Upper lobe of left lung (tissue), 6 donors: ENCODE measurements around the gene STMP1. TPM values are rescaled to one million over a fixed set of nuclear protein-coding genes. Genes with fewer than 3 reads are reported as not detected.

ENCODE experiments used
- ATAC-seq, 2 donors: fragments of 200-7000 bp; cut with Tn5 transposase; one replicate each; pipeline ENCODE4 v1.9.1; 2022; ENCODE audit warnings: mild to moderate bottlenecking in 2 of 2, moderate library complexity in 2 of 2; ENCODE audit not compliant: low FRiP score in 2 of 2
- DNase-seq, 2 donors: peaks; one replicate each; pipeline ENCODE4 v3.0.0-alpha.2; 2019 to 2020
- H3K27ac ChIP-seq, 4 donors: fragments of 200-600 bp; sonication (generic); one replicate each; pipeline ENCODE4 v1.5.1; 2016 to 2019
- H3K27me3 ChIP-seq, 4 donors: fragments of 200-600 bp; sonication (generic); one replicate each; pipeline ENCODE4 v1.5.1; 2017 to 2019
- H3K36me3 ChIP-seq, 4 donors: fragments of 200-600 bp; sonication (generic); one replicate each; pipeline ENCODE4 v1.5.1; 2016 to 2019
- H3K4me1 ChIP-seq, 4 donors: fragments of 200-600 bp; sonication (generic); one replicate each; pipeline ENCODE4 v1.5.1; 2018 to 2019
- H3K4me3 ChIP-seq, 4 donors: fragments of 200-600 bp; sonication (generic); one replicate each; pipeline ENCODE4 v1.5.1; 2017 to 2019; ENCODE audit warnings: mild to moderate bottlenecking in 2 of 4, moderate library complexity in 1 of 4
- H3K9me3 ChIP-seq, 4 donors: fragments of 200-600 bp; sonication (generic); one replicate each; pipeline ENCODE4 v1.5.1; 2018 to 2019
- EP300 ChIP-seq, 4 donors: sonication (generic); formaldehyde crosslinking; IDR thresholded peaks; one replicate each; pipeline ENCODE4 v1.5.1; 2017; ENCODE audit warnings: antibody characterized with exemption in 4 of 4, control low read depth in 2 of 4
- POLR2A ChIP-seq, 4 donors: fragments of 450-650 bp; IDR thresholded peaks; one replicate each; pipeline ENCODE4 v1.5.1; 2016 to 2017; ENCODE audit warnings: antibody characterized with exemption in 4 of 4, mild to moderate bottlenecking in 2 of 4
- POLR2AphosphoS5 ChIP-seq, 2 donors: sonication (generic); formaldehyde crosslinking; IDR thresholded peaks; one replicate each; pipeline ENCODE4 v1.5.1; 2017; ENCODE audit warnings: antibody characterized with exemption in 2 of 2
- WGBS, 2 donors: methylation state at CpG; one replicate each; pipeline ENCODE4 v1.1.5; 2017 to 2018; 5-methylcytosine and 5-hydroxymethylcytosine counted together
- total RNA-seq, 6 donors: library from RNA; depleted of rRNA in 4 of 6; stranded (reverse); fragments of >200 nt in 4 of 6; gene quantifications; one replicate each; pipeline versions ENCODE4 v1.1.0 to v1.2.1, GENCODE V29; 2016 to 2021
- TF ChIP-seq, protein P1 (sequence below), 6 experiments: fragments of 450-650 bp in 4 of 6; fragments of 200-600 bp in 2 of 6; sonication (generic) in 2 of 6; IDR thresholded peaks; one replicate each; pipeline ENCODE4 v1.5.1; 2016 to 2019; ENCODE audit warnings: antibody characterized with exemption in 6 of 6
- donor health status: DM: no; HTN: no; CAD: no; lungs with moderate emphysema.
- donor health status: DM: no; HTN: yes; CAD: no; lungs with severe emphysema.

STMP1 gene
- total RNA-seq, 6 donors from 2014 or later, result 7.5 to 23.8 (median 20.4) TPM

DNA sequence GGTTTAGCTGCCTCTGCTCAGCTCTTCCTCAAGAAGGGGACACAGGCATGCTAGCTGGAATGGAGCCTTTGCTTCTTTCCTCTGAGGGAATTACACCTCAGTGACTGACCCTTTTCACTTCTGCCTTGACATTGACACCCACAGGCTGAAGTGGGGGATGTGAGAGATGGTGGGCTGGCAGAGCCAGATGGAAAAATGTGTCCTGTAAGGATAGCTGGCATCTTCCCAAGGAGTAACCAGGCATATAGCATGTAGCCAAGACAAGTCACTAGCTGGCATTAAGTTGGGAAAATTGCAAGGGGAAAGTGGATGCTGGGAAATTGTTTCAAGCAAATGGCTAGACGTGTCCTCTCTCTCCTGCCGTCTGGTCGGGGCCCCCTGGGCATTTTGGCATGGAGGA is 19.9 kb downstream of the STMP1 start:
- Histone ChIP-seq H3K4me3 (no peak overlapping the region), H3K27me3 (no peaks in the 10 kb centered on the region), H3K9me3 (no peaks in the 10 kb centered on the region), H3K27ac (peak overlapping the region in 2 of 4 donors; percentile 10 to 50), H3K4me1 (peaks cover 0 to 10% (median 6%) of the 10 kb centered on the region in 4 donors), H3K36me3 (peaks cover 0 to 13% (median 5%) of the 10 kb centered on the region in 4 donors)
- TF ChIP-seq EP300 (IDR thresholded peaks at IDR 0.05), result no peak
- ATAC-seq (no peak), DNase-seq (no peak)
- WGBS, 2 donors, result 82 to 89% methylated on average over 3 of the region's 3 CpGs

DNA sequence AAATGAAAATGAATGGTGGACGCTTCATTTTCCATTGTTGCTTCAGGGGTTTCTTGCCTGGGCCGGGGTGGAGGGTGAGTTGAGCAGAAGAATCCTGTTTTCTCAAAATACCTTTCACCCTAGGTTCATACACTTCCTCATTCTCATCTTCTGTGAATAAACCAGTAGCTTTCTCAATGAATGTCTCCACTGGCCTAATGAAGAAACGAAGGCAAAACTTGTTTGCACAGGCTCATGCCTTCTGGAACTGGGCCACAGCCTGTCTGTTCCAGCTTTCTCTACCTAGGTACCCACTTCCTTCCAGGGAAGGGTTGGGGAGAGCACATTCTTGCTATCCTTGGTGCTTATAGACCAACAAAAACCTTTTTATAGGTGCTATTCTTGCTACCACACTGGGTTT is 21.3 kb downstream of the STMP1 start:
- no peaks in the 10 kb centered on the region for H3K27me3 ChIP-seq
- peak overlapping the region in 1 of 4 donors; percentile 39 for H3K27ac ChIP-seq
- no peak for DNase-seq
- no peak for ATAC-seq
- H3K9me3 ChIP-seq, result no peaks in the 10 kb centered on the region
- H3K4me1 ChIP-seq, result peaks cover 0 to 10% (median 4%) of the 10 kb centered on the region in 4 donors
- no peak for TF ChIP-seq POLR2AphosphoS5 (IDR thresholded peaks at IDR 0.05)
- TF ChIP-seq, protein P1, sequence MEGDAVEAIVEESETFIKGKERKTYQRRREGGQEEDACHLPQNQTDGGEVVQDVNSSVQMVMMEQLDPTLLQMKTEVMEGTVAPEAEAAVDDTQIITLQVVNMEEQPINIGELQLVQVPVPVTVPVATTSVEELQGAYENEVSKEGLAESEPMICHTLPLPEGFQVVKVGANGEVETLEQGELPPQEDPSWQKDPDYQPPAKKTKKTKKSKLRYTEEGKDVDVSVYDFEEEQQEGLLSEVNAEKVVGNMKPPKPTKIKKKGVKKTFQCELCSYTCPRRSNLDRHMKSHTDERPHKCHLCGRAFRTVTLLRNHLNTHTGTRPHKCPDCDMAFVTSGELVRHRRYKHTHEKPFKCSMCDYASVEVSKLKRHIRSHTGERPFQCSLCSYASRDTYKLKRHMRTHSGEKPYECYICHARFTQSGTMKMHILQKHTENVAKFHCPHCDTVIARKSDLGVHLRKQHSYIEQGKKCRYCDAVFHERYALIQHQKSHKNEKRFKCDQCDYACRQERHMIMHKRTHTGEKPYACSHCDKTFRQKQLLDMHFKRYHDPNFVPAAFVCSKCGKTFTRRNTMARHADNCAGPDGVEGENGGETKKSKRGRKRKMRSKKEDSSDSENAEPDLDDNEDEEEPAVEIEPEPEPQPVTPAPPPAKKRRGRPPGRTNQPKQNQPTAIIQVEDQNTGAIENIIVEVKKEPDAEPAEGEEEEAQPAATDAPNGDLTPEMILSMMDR (IDR thresholded peaks at IDR 0.05), result no peak
- TF ChIP-seq POLR2A (IDR thresholded peaks at IDR 0.05), result no peak
- no peak for TF ChIP-seq EP300 (IDR thresholded peaks at IDR 0.05)
- no peak overlapping the region for H3K4me3 ChIP-seq
- WGBS, 2 donors, result 83 to 92% methylated on average over 3 of the region's 3 CpGs
- H3K36me3 ChIP-seq, result peaks cover 0 to 6% (median 1%) of the 10 kb centered on the region in 4 donors

DNA sequence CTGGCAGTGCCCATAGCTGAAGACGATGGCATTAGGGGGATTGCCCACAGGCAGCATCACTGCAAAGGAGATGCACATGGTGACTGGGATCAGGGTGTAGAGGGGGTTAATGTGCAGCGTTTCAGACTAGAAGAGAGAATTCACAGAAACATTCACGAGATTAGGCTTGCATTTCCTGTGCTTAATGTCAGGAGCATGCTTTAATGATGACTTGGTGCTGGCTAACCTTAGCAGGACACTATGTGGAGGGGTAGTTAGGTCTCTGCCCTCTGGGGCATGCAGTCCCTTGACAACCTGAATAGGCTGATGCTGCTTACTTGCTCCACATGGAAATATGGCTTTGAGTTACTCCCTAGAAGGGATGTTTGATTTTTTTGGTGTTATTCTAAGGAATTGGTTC is 21.8 kb downstream of the STMP1 start:
- Histone ChIP-seq H3K9me3 (no peaks in the 10 kb centered on the region), H3K4me1 (peaks cover 0 to 10% (median 3%) of the 10 kb centered on the region in 4 donors), H3K27me3 (no peaks in the 10 kb centered on the region), H3K36me3 (peaks cover 0 to 6% (median 1%) of the 10 kb centered on the region in 4 donors), H3K27ac (no peak overlapping the region), H3K4me3 (no peak overlapping the region)
- TF ChIP-seq, protein P1 (IDR thresholded peaks at IDR 0.05), result no peak
- TF ChIP-seq EP300 (IDR thresholded peaks at IDR 0.05) (no peak), POLR2A (IDR thresholded peaks at IDR 0.05) (no peak), POLR2AphosphoS5 (IDR thresholded peaks at IDR 0.05) (no peak)
- DNase-seq (no peak), ATAC-seq (peak in 1 of 2 donors; percentile 10)
- 59% methylated on average over 3 of the region's 3 CpGs for WGBS, 2 donors

DNA sequence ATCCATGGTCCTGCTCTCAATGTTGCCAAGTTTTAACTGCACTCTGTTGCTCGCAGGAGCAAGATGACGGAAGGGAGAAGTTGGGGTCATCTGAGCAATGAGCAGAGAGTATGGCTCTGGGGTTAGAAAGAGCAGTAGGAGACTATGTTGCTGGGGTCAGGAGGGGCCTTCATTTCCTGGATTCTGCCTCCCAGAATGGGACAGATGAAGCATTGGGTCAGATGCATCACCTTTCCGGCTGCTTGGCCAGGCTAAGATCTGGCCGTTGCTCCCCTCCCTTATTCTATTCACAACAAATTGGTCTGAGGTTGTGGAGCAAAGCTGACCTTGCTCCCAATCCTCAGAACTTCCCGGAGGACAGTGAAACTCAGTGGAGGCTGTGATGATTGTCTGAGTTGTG is 22.4 kb downstream of the STMP1 start:
- Histone ChIP-seq H3K36me3 (peaks cover 0 to 3% (median 0%) of the 10 kb centered on the region in 4 donors), H3K9me3 (no peaks in the 10 kb centered on the region), H3K4me1 (peaks cover 0 to 10% (median 3%) of the 10 kb centered on the region in 4 donors), H3K4me3 (no peak overlapping the region), H3K27me3 (no peaks in the 10 kb centered on the region), H3K27ac (no peak overlapping the region)
- DNase-seq (no peak), ATAC-seq (no peak)
- 84 to 97% methylated on average over 4 to 5 of the region's 5 CpGs for WGBS, 2 donors
- TF ChIP-seq EP300 (IDR thresholded peaks at IDR 0.05), result no peak
- TF ChIP-seq POLR2A (IDR thresholded peaks at IDR 0.05), result no peak
- no peak for TF ChIP-seq POLR2AphosphoS5 (IDR thresholded peaks at IDR 0.05)
- TF ChIP-seq, protein P1 (IDR thresholded peaks at IDR 0.05), result no peak

DNA sequence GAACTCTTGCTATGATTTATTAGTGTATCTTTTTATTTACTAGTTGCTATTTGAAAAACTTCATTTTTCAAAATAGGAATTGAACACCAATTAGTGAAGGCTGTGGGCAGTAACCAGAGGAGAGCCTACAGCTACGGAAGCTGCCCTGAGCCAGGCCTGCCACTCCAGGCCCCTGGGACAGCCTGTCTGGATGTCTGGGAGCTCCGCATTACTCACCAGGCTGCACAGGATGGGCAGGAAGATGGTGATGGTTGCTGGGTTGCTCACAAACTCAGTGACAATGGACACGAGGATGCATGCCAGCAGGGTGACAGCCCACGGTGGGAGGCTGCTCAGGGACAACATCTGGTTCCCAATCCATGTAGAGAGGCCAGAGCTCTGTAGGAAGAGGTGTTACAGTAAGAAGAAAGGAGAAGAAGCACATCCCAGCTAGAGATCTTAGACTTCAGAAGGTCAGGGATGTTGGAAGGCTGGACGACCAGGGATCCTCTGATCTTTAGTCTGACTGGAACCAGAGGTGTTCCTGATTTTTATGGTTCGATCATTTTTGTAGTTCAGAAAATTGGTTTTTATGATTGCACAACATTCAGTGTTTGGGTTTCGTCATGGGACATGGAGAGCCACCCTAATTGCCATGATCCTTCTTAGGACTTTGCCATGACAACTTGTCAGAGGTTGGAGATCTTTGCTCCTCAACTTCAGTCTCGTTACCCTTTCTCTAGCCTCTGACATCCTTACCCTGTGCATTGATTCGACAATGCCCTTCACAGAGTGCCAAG is 23.2 kb downstream of the STMP1 start:
- Histone ChIP-seq H3K36me3 (peaks cover 0 to 3% (median 0%) of the 10 kb centered on the region in 4 donors), H3K4me1 (peaks cover 0 to 10% (median 3%) of the 10 kb centered on the region in 4 donors), H3K27me3 (no peaks in the 10 kb centered on the region), H3K27ac (no peak overlapping the region), H3K4me3 (no peak overlapping the region), H3K9me3 (no peaks in the 10 kb centered on the region)
- DNase-seq (no peak), ATAC-seq (no peak)
- WGBS, 2 donors, result 88 to 89% methylated on average over 9 of the region's 9 CpGs
- TF ChIP-seq POLR2AphosphoS5 (IDR thresholded peaks at IDR 0.05) (no peak), EP300 (IDR thresholded peaks at IDR 0.05) (no peak), POLR2A (IDR thresholded peaks at IDR 0.05) (no peak)
- TF ChIP-seq, protein P1 (IDR thresholded peaks at IDR 0.05), result no peak
